K562 (cell line): ENCODE data around the gene GALNS. TPM values are rescaled to one million over a fixed set of nuclear protein-coding genes. Genes with fewer than 3 reads are reported as not detected.

Experiments used
- ATAC-seq: fragments of 200-7000 bp; cut with Tn5 transposase; 3 replicates; pipeline ENCODE4 v1.9.1; 2020; ENCODE audit warnings: moderate library complexity
- BruUV-seq: library from RNA; stranded (reverse); fragments of 400-500 nt; replicated peaks from 2 replicates; lab custom pipeline; 2021; lab: Mats Ljungman, UMichigan
- CTCF ChIA-PET: fragments of 300-600 bp; formaldehyde crosslinking; extraction: SDS; loops from one replicate; lab custom pipeline; 2021; ENCODE audit warnings: low intra/inter-chr PET ratio; lab: Yijun Ruan, JAX
- POLR2A ChIA-PET: fragments of 300-600, 350-650 bp; sonication (Branson Sonifier 250); formaldehyde crosslinking; extraction: SDS; loops from one replicate; lab custom pipeline; 2021; ENCODE audit warnings: antibody characterized with exemption, inconsistent platforms; lab: Yijun Ruan, JAX
- DNase-seq, 4 experiments: peaks; one replicate each; pipeline versions ENCODE4 v3.0.0 to v3.0.0-alpha.2; 2011 to 2018; ENCODE audit warnings: low spot score in 3 of 4, mixed read lengths in 3 of 4; ENCODE audit errors: extremely low read depth in 1 of 4
- FAIRE-seq: peaks from 2 replicates; lab custom pipeline; 2011; peaks lifted over from hg19 to GRCh38; lab: Jason Lieb, UNC
- H2AFZ ChIP-seq: 2 replicates; pipeline ENCODE4 v1.6.0; 2011; ENCODE audit warnings: low read depth, low read length, control low read depth, inconsistent platforms
- H3K27ac ChIP-seq: fragments of 200-600 bp; 3 replicates; pipeline ENCODE4 v1.8.0; 2011; ENCODE audit warnings: low read depth, mild to moderate bottlenecking, control low read depth, inconsistent platforms, low read length, moderate library complexity, mixed read lengths; ENCODE audit errors: extremely low read depth
- H3K27me3 ChIP-seq, 2 experiments: fragments of 300-600 bp in 1 of 2; 2 replicates in 1 of 2; 3 replicates in 1 of 2; pipeline versions ENCODE4 v1.6.0 to v1.8.0; 2011; ENCODE audit warnings: inconsistent platforms in 2 of 2, low read length in 2 of 2, mild to moderate bottlenecking in 1 of 2, mixed read lengths in 1 of 2, moderate library complexity in 1 of 2; ENCODE audit not compliant: control insufficient read depth in 2 of 2, insufficient read depth in 2 of 2
- H3K36me3 ChIP-seq: fragments of 300-600 bp; 3 replicates; pipeline ENCODE4 v1.8.0; 2011; ENCODE audit warnings: mild to moderate bottlenecking, low read length, inconsistent platforms; ENCODE audit not compliant: control insufficient read depth, insufficient read depth
- H3K4me1 ChIP-seq, 2 experiments: fragments of 200-600 bp in 1 of 2; replicated peaks in 1 of 2; 2 replicates in 1 of 2; 3 replicates in 1 of 2; pipeline versions ENCODE4 v1.5.1 to v1.8.0; 2011; ENCODE audit warnings: inconsistent platforms in 2 of 2, low read length in 2 of 2, mild to moderate bottlenecking in 1 of 2, mixed read lengths in 1 of 2, moderate library complexity in 1 of 2; ENCODE audit not compliant: control insufficient read depth in 2 of 2, insufficient read depth in 2 of 2
- H3K4me2 ChIP-seq: 2 replicates; pipeline ENCODE4 v1.6.1; 2011; ENCODE audit warnings: low read length, control low read depth, inconsistent platforms, mixed read lengths; ENCODE audit not compliant: insufficient read depth
- H3K4me3 ChIP-seq: fragments of 200-600 bp; sonication (generic), shearing (Covaris generic); 2 replicates; pipeline ENCODE4 v1.5.1; 2016; ENCODE audit warnings: control low read depth, inconsistent platforms
- H3K79me2 ChIP-seq: fragments of 200-600 bp; 3 replicates; pipeline ENCODE4 v1.8.0; 2011; ENCODE audit warnings: low read length, inconsistent platforms; ENCODE audit not compliant: control insufficient read depth, insufficient read depth
- H3K9ac ChIP-seq, 2 experiments: 2 replicates each; pipeline versions ENCODE4 v1.6.0 to v1.6.1; 2011; ENCODE audit warnings: low read depth in 2 of 2, low read length in 2 of 2, control low read depth in 1 of 2, inconsistent platforms in 1 of 2, mild to moderate bottlenecking in 1 of 2, mixed read lengths in 1 of 2; ENCODE audit not compliant: insufficient read depth in 1 of 2
- H3K9me1 ChIP-seq: one replicate; pipeline ENCODE4 v1.6.0; 2011; ENCODE audit warnings: inconsistent platforms, mild to moderate bottlenecking, low read length, moderate library complexity; ENCODE audit not compliant: control insufficient read depth, insufficient read depth
- H3K9me3 ChIP-seq: replicated peaks from 2 replicates; pipeline ENCODE4 v1.5.1; 2011; ENCODE audit warnings: low read depth, low read length, inconsistent platforms; ENCODE audit not compliant: control insufficient read depth, insufficient read depth
- H4K20me1 ChIP-seq: replicated peaks from 2 replicates; pipeline ENCODE4 v1.6.1; 2011; ENCODE audit warnings: low read length, inconsistent platforms, mixed read lengths; ENCODE audit not compliant: control insufficient read depth, insufficient read depth
- EGR1 ChIP-seq: fragments of 450-650 bp; conservative IDR thresholded peaks from 2 replicates; pipeline ENCODE4 v1.6.1; 2017; ENCODE audit warnings: mild to moderate bottlenecking
- EP400 ChIP-seq: fragments of 450-650 bp; IDR thresholded peaks from 2 replicates; pipeline ENCODE4 v1.6.1; 2017; ENCODE audit warnings: antibody characterized with exemption, mild to moderate bottlenecking, moderate library complexity
- HCFC1 ChIP-seq: IDR thresholded peaks from 2 replicates; pipeline ENCODE4 v1.6.1; 2012; ENCODE audit warnings: low read depth, low read length, improper control_type of control experiment
- HDGF ChIP-seq: fragments of 450-650 bp; IDR thresholded peaks from 2 replicates; pipeline ENCODE4 v1.6.1; 2016
- MLX ChIP-seq, 2 experiments: fragments of 450-650 bp in 1 of 2; sonication (generic) in 1 of 2; formaldehyde crosslinking; conservative IDR thresholded peaks; 2 replicates each; pipeline versions ENCODE4 v1.4.0 to v1.8.1; 2020 to 2022; ENCODE audit warnings: mild to moderate bottlenecking in 1 of 2, missing genetic modification reagents in 1 of 2
- MTF1 ChIP-seq: fragments of 250-450 bp; sonication (Bioruptor Pico); IDR thresholded peaks from 2 replicates; pipeline ENCODE4 v1.9.0; 2021; ENCODE audit warnings: moderate library complexity, mild to moderate bottlenecking, inconsistent platforms, borderline replicate concordance
- PML ChIP-seq: IDR thresholded peaks from 2 replicates; pipeline ENCODE4 v1.6.1; 2012; ENCODE audit warnings: low read length, inconsistent platforms
- POLR2A ChIP-seq: fragments of 450-650 bp; conservative IDR thresholded peaks from 2 replicates; pipeline ENCODE4 v1.6.1; 2016
- RHOXF2B ChIP-seq: fragments of 250-450 bp; sonication (Bioruptor Pico); conservative IDR thresholded peaks from 2 replicates; pipeline ENCODE4 v1.5.1; 2021
- SRSF3 ChIP-seq: fragments of 200-400 bp; formaldehyde crosslinking; IDR thresholded peaks from 2 replicates; pipeline ENCODE4 v1.6.1; 2016; ENCODE audit warnings: mild to moderate bottlenecking, low read length, moderate library complexity; ENCODE audit not compliant: insufficient read depth
- STAT5B ChIP-seq: fragments of 250-450 bp; sonication (Bioruptor Pico); IDR thresholded peaks from 2 replicates; pipeline ENCODE4 v1.8.0; 2021; ENCODE audit warnings: mild to moderate bottlenecking, inconsistent platforms
- TAF1 ChIP-seq: IDR thresholded peaks from 2 replicates; pipeline ENCODE4 v1.6.1; 2011; ENCODE audit warnings: mild to moderate bottlenecking, low read length, moderate library complexity; ENCODE audit not compliant: insufficient read depth, control insufficient read depth, severe bottlenecking; ENCODE audit errors: extremely low read depth
- TRIM24 ChIP-seq, 2 experiments: fragments of 450-650 bp; IDR thresholded peaks; 2 replicates each; pipeline ENCODE4 v1.6.1; 2016
- USF2 ChIP-seq: sonication (generic); formaldehyde crosslinking; IDR thresholded peaks from 2 replicates; pipeline ENCODE4 v1.5.0; 2020; ENCODE audit warnings: missing genetic modification reagents
- ZC3H8 ChIP-seq: fragments of 450-650 bp; IDR thresholded peaks from 2 replicates; pipeline ENCODE4 v1.6.1; 2017
- ZSCAN32 ChIP-seq: fragments of 450-650 bp; formaldehyde crosslinking; IDR thresholded peaks from 2 replicates; pipeline ENCODE4 v1.4.0; 2020; ENCODE audit warnings: mild to moderate bottlenecking, moderate library complexity
- WGBS: fragments of 100-300 bp; shearing (Covaris generic); methylation state at CpG from one replicate; pipeline ENCODE4 v1.1.6; 2016; ENCODE audit warnings: low coverage, mixed read lengths; ENCODE audit not compliant: insufficient coverage; ENCODE audit errors: missing lambda C conversion rate; 5-methylcytosine and 5-hydroxymethylcytosine counted together
- in situ Hi-C: fragments of 300-500 bp; cut with MboI; formaldehyde crosslinking; loops from 4 replicates; pipeline ENCODE4 v1.15.0; 2018; ENCODE audit warnings: inconsistent platforms, mixed read lengths
- intact Hi-C: fragments of 100-400 bp; cut with micrococcal nuclease; formaldehyde crosslinking; loops from 2 replicates; pipeline ENCODE4 v1.14.2; 2022
- polyA plus RNA-seq, 8 experiments: library from polyadenylated mRNA; depleted of rRNA in 4 of 8; stranded (reverse) in 5 of 8; unstranded in 3 of 8; fragments of >200 nt; fragmentation: Nextera tagmentation in 2 of 8; fragmentation: Illumina TruSeq in 1 of 8; extraction: Ambion mirVana in 2 of 8; extraction: Trizol in 1 of 8; gene quantifications; 2 replicates each; pipeline versions ENCODE4 v1.2.1 to v1.2.3, GENCODE V29; 2011 to 2014; ENCODE audit warnings: inconsistent platforms in 1 of 8, missing spikeins in 1 of 8
- total RNA-seq, 7 experiments: library from RNA; depleted of rRNA in 6 of 7; stranded (reverse); fragments of >200 nt in 6 of 7; fragmentation: Illumina TruSeq in 2 of 7; extraction: Trizol in 2 of 7; gene quantifications; 2 replicates each; pipeline versions ENCODE4 v1.2.1 to v1.2.3, GENCODE V29; 2011 to 2021; ENCODE audit warnings: low replicate concordance in 1 of 7
- TF ChIP-seq, protein P1 (sequence below), 3 experiments: IDR thresholded peaks in 2 of 3; conservative IDR thresholded peaks in 1 of 3; 2 replicates each; pipeline ENCODE4 v1.5.1; 2011 to 2012; ENCODE audit warnings: low read length in 3 of 3, mild to moderate bottlenecking in 3 of 3, control low read depth in 2 of 3, improper control_type of control experiment in 1 of 3, inconsistent platforms in 1 of 3, low read depth in 1 of 3, mixed read lengths in 1 of 3, moderate library complexity in 1 of 3; ENCODE audit not compliant: insufficient read depth in 2 of 3
- TF ChIP-seq, protein P2 (sequence below): sonication (generic); formaldehyde crosslinking; IDR thresholded peaks from 2 replicates; pipeline ENCODE4 v1.8.0; 2022; ENCODE audit warnings: missing genetic modification reagents, mild to moderate bottlenecking, borderline replicate concordance
- TF ChIP-seq, protein P3 (sequence below): fragments of 250-450 bp; sonication (Bioruptor Pico); IDR thresholded peaks from 2 replicates; pipeline ENCODE4 v1.4.0; 2020

The GALNS gene
- total and polyA plus RNA-seq, 9 of the 15 experiments (the other 6 are each of a cell fraction or from before 2014, with no cell fraction given) = 0.38 to 13.2 (median 4.3) TPM

- no TSS peak for BruUV-seq
- in situ Hi-C loops (no loop called here), intact Hi-C loops (loop anchor here (1.0 to 5.0 kb wide), 3 partner anchors 9 to 87 kb away; partner anchors contain the start of gene SNAI3)
- H3K4me1 ChIP-seq = peaks cover 62 to 99% of the 10 kb centered on the region in 2 experiments
- ChIA-PET POLR2A (interaction anchor here (0.6 to 7.2 kb wide), 18 partner anchors 8 to 883 kb away, joined by 3 to 124 read pairs (median 5); partner anchors contain the start of gene PIEZO1), CTCF (interaction anchor here (0.9 kb wide), 1 partner anchor 36 kb away, joined by 4 read pairs; no protein-coding TSS in a partner anchor)
- no peak overlapping the region for H2AFZ ChIP-seq
- H3K9ac ChIP-seq = peak overlapping the region; percentile 75 to 91
- FAIRE-seq (peak; percentile 99), DNase-seq (peak; percentile 86 to 100 (median 92)), ATAC-seq (peak; percentile 71)
- H3K4me2 ChIP-seq = peak overlapping the region; percentile 82
- H4K20me1 ChIP-seq = peaks cover 9% of the 10 kb centered on the region
- H3K36me3 ChIP-seq = peaks cover 67% of the 10 kb centered on the region
- no peaks in the 10 kb centered on the region for H3K27me3 ChIP-seq
- H3K79me2 ChIP-seq = peaks cover 99% of the 10 kb centered on the region
- 0% methylated on average over 12 of the region's 12 CpGs for WGBS
- peak overlapping the region; percentile 87 for H3K27ac ChIP-seq
- peak overlapping the region; percentile 26 for H3K4me3 ChIP-seq
- peaks cover 1% of the 10 kb centered on the region for H3K9me1 ChIP-seq
- no peaks in the 10 kb centered on the region for H3K9me3 ChIP-seq
- TF ChIP-seq ZC3H8 (no peak), RHOXF2B (CRISPR knock-in tag) (no peak), MTF1 (CRISPR knock-in tag) (no peak), SRSF3 (no peak), STAT5B (CRISPR knock-in tag) (no peak), HCFC1 (peak; percentile 47; the same call in 1 of the 2 replicates), ZSCAN32 (CRISPR knock-in tag) (no peak), USF2 (CRISPR knock-in tag) (no peak), POLR2A (peak; percentile 49; the same call in 1 of the 2 replicates), EP400 (no peak), EGR1 (peak; percentile 80), HDGF (no peak), PML (peak; percentile 87), TRIM24 (IDR thresholded peaks at IDR 0.05) (peak; percentile 85 to 87), TAF1 (peak; percentile 61), MLX (CRISPR knock-in tag; conservative IDR thresholded peaks at IDR 0.05) (0 out of 4 replicates have a peak, but pooled peaks of 1 of the 2 experiments have one; percentile 46)
- TF ChIP-seq, protein P1, sequence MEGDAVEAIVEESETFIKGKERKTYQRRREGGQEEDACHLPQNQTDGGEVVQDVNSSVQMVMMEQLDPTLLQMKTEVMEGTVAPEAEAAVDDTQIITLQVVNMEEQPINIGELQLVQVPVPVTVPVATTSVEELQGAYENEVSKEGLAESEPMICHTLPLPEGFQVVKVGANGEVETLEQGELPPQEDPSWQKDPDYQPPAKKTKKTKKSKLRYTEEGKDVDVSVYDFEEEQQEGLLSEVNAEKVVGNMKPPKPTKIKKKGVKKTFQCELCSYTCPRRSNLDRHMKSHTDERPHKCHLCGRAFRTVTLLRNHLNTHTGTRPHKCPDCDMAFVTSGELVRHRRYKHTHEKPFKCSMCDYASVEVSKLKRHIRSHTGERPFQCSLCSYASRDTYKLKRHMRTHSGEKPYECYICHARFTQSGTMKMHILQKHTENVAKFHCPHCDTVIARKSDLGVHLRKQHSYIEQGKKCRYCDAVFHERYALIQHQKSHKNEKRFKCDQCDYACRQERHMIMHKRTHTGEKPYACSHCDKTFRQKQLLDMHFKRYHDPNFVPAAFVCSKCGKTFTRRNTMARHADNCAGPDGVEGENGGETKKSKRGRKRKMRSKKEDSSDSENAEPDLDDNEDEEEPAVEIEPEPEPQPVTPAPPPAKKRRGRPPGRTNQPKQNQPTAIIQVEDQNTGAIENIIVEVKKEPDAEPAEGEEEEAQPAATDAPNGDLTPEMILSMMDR (IDR thresholded peaks at IDR 0.05 in 2 of 3, conservative IDR thresholded peaks at IDR 0.05 in 1 of 3; ENCODE audit: insufficient read depth in 2 of 3, low read depth in 1 of 3, low read length in 3 of 3) = no peak
- TF ChIP-seq, protein P2, sequence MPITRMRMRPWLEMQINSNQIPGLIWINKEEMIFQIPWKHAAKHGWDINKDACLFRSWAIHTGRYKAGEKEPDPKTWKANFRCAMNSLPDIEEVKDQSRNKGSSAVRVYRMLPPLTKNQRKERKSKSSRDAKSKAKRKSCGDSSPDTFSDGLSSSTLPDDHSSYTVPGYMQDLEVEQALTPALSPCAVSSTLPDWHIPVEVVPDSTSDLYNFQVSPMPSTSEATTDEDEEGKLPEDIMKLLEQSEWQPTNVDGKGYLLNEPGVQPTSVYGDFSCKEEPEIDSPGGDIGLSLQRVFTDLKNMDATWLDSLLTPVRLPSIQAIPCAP (CRISPR knock-in tag) = no peak
- TF ChIP-seq, protein P3, sequence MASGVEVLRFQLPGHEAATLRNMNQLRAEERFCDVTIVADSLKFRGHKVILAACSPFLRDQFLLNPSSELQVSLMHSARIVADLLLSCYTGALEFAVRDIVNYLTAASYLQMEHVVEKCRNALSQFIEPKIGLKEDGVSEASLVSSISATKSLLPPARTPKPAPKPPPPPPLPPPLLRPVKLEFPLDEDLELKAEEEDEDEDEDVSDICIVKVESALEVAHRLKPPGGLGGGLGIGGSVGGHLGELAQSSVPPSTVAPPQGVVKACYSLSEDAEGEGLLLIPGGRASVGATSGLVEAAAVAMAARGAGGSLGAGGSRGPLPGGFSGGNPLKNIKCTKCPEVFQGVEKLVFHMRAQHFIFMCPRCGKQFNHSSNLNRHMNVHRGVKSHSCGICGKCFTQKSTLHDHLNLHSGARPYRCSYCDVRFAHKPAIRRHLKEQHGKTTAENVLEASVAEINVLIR (CRISPR knock-in tag) = no peak
These were observed 82.9 kb downstream of the GALNS start for GRCh38 chr16:88773812-88774291.
